Gastroesophageal sphincter (tissue), 3 donors: ENCODE data around the gene RERGL.

Experiments
- CTCF ChIP-seq, 4 experiments: fragments of 200-600 bp in 2 of 4; fragments of 450-650 bp in 2 of 4; sonication (generic) in 1 of 4; IDR thresholded peaks; one replicate each; pipeline ENCODE4 v1.5.1; 2017 to 2019; ENCODE audit warnings: antibody characterized with exemption in 4 of 4, mild to moderate bottlenecking in 2 of 4, moderate library complexity in 2 of 4
- EP300 ChIP-seq: sonication (generic); formaldehyde crosslinking; IDR thresholded peaks from one replicate; pipeline ENCODE4 v1.6.1; 2017; ENCODE audit warnings: antibody characterized with exemption, mild to moderate bottlenecking
- POLR2A ChIP-seq, 2 donors: fragments of 450-650 bp; IDR thresholded peaks; one replicate each; pipeline ENCODE4 v1.6.1; 2017; ENCODE audit warnings: antibody characterized with exemption in 2 of 2, mild to moderate bottlenecking in 2 of 2, moderate library complexity in 1 of 2
- POLR2AphosphoS5 ChIP-seq: sonication (generic); formaldehyde crosslinking; IDR thresholded peaks from one replicate; pipeline ENCODE4 v1.6.1; 2017; ENCODE audit warnings: antibody characterized with exemption

GRCh38 chr12:18135086-18135485, 45.1 kb upstream of the RERGL start:
- no peak for TF ChIP-seq CTCF (IDR thresholded peaks at IDR 0.05)
- TF ChIP-seq POLR2AphosphoS5: no peak
- no peak for TF ChIP-seq POLR2A (IDR thresholded peaks at IDR 0.05)
- no peak for TF ChIP-seq EP300
